ENCODE data around the gene FAM20C.
"Not testable (repeated sequence)": the region's sequence is repeated elsewhere in the genome, so short reads cannot be mapped to it uniquely, and the experiment has no call there.

The FAM20C gene

DNA sequence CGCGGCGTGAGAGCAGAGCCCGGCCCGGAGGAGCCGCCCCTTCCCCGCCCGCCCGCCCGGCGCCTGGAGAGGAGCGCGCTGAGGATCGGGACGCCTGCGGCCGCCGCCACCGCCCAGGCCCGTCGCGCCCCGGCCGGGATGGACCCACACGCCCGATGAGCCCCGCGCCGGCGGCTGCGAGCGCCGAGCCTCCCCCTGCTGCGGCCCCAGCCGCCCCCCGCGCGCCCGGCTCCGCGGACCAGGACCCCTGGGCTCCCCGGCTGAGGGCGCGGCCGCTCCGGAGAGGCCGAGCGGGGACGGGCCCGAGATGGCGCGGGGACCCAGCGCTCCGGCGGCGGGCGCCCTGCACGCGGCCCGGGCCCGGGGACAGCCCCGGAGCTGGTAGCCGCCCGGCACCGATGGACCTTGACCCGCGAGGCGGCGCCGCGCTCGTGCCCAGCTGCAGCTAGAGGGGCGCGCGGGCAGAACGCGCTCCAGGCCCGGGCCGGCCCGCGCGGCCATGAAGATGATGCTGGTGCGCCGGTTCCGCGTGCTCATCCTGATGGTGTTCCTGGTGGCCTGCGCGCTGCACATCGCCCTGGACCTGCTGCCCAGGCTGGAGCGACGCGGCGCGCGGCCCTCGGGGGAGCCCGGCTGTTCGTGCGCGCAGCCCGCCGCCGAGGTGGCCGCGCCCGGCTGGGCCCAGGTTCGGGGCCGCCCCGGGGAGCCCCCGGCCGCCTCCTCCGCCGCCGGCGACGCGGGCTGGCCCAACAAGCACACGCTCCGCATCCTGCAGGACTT, 520 bp downstream of the FAM20C start:
- DNase-seq (ENCODE audit: low read depth) = no peak

DNA sequence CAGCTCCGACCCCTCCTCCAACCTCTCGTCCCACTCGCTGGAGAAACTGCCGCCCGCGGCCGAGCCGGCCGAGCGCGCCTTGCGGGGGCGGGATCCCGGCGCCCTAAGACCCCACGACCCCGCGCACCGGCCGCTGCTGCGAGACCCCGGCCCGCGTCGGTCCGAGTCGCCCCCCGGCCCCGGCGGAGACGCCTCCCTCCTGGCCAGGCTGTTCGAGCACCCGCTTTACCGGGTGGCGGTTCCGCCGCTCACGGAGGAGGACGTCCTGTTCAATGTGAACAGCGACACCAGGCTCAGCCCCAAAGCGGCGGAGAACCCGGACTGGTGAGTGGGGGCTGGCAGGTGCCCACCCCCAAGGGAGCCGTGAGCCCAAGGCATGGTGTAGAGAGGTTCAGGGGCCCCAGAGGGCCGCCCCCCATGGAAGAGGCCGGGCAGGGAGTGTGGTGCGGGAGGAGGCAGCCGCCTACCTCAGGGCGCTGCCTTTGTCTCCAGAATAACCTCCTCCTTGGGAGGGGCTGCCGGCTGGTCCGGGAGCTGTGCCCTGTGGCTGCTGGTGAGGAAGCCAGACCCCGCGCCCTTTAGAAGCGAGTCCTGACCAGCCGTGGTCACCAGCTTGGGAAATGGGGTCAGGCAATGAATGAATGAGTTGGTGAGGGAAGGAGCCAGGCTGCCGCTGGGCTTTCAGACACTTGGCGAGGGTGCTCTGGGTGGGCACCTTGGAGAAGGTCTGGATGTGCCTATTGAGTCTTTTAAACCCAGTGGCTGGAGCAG, 1.3 kb downstream of the FAM20C start:
- no peak for DNase-seq (ENCODE audit: low read depth)

DNA sequence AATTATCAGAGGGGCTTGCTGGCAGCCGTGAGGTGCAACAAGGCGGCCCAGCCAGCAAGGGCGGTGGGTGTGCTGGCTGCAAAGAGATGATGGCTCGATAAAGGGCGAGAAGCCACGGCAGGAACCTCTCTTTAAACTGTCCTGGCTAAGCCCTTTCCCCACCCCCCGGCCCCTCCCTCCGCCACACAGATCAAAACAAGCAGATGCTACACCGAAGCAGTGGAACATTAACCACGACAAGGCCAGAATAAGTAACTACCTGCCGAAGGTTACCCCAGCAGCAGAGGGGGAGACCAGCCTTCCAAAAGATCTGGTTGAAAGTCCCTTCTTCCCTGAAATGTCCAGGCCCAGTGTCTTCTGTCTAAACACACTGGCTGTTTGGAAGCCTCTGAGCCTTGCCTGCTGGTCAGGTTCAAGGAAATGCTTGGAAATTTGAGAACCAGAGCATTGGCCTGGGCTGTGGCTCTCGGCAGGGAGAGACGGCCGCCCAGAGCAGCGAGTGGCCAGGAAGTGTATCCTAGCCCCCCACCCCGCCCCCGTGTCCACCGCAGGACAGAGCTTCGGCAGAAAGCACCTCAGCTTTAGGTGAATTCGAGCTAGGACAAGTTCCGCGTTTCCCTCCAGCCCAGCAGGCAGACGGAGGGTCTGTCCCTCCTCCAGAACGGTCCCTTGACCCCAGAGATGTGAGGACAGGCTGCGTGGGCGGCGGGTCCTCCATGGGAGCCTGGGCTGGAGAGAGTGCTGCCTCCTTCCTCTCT, 2.1 kb downstream of the FAM20C start:
- DNase-seq (ENCODE audit: low read depth) = no peak

- DNase-seq (ENCODE audit: low read depth) = no peak
Observed at GRCh38 chr7:195010-195829, 2.8 kb downstream of the FAM20C start.

DNA sequence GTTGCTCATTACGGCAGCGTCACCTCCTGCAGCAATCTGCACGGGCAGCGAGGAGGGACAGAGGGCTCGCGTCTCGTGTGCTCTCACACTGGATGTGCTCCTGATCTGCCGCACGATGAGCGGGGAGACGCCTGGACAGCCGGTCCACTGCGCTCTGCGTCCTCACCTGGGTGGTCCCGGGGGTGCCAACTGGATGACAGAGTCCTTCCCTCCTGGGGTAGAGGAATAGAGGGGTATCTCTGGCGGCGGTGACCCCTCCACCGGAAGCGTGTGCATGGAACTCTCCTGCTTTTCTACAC, 3.4 kb downstream of the FAM20C start:
- DNase-seq (ENCODE audit: low read depth) = no peak

GRCh38 chr7:196283-196682, 3.9 kb downstream of the FAM20C start:
- no peak for DNase-seq (ENCODE audit: low read depth)

DNA sequence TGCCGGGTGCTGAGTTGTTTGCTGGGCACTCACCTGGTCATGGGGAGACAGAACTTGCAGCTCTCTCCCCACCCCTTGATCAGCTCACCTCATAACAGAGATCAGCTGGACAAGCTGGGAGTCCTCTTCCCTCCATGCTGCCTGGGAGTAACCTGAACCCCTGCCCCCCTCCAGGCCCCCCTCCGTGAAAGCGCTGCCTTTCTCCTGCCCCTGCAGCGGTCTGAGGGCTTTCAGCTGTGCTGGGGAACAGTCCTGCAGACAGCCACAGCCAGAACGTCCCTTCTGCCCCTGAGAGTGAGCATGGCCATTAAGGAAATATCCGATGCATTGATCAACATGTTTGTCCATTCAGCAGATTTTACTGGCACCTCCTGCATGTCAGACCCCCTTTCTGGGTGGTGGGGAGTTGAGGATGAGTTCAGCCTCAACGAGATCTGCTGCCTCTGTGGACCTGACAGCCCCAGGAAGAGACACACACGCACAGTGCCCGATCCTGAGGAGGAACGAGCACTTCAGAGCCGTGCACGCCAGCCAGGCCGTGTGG, 4.5 kb downstream of the FAM20C start:
- DNase-seq (ENCODE audit: low read depth) = no peak

- DNase-seq (ENCODE audit: low read depth) = no peak
Observed at GRCh38 chr7:197413-198335, 5.3 kb downstream of the FAM20C start.

DNA sequence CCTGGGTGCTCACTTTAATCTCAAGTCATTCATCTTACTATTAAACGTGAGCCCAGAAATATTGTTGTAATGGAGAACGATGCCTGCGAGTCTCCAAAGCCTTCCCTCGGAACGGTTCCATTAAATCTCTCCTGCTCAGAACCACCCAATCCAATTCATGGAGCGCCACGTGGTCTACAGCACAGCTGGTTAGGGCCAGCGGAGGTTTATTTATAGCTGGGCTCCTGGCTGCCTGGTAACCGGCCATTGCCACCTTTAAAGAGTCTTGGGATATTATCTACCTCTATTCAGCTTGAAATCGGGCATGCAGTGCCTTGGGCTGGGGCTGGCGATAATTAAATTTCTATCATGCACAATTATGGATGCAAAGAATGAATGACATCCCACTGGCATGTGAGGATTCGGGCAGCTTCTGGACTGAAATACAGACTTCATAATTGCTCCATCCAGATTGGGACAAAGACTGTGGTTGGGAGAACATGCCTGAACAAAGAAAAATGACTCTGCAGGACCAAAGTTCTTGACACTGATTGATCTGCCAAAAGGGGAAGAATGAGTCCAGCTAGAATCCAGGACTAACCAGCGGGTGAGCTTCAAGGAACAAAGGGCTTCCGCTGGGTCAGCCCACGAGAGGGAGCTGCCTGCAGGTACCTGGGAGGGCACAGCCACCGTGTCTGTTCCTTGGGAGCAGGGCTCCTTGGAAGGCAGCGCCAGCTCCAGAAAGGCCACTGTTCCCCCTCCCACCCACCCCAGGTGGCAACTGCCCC, 7.3 kb downstream of the FAM20C start:
- DNase-seq (ENCODE audit: low read depth) = no peak

DNA sequence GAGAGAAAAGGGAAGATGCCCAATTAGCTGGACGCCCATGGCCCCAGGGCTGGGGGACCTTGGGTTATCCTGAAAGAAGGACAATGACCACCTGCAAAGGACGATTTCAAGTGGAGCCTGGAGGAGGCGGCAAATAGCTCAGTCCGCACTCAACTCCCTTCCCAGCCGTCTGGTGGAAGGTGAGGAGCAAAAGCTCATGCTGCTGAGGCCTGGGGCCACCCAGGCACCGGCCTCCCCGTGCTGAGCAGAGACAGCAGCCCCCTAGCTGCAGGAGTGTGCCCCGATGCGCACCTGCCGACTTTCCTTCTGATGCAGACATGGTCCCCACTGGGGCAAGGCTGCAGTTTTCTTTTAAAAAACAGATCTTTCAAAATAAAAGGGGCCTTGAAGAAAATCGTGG, 7.9 kb downstream of the FAM20C start:
- DNase-seq (ENCODE audit: low read depth) = no peak

GRCh38 chr7:200704-201103, 8.3 kb downstream of the FAM20C start:
- no peak for DNase-seq (ENCODE audit: low read depth)

DNA sequence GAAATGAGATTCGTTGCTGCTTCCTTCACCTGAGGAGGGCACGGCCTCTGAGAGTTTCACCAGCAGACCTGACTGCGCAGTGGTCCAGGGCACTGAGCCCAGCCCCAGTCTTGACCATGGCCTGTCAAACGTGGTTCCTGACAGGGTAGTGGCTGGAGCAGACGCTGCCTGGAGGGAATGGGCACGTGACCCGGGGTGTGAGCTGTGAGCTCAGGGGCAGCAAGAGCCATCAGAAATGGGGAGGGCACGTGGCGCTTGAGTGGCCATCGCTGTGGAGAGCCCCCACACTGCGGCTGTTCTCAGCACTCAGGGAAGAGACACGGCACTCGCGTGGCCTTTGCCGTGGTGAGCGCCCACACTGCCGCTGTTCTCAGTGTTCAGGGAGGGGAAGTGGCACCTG, 12.0 kb downstream of the FAM20C start:
- DNase-seq (ENCODE audit: low read depth) = no peak

GRCh38 chr7:205115-206010, 13.0 kb downstream of the FAM20C start:
- DNase-seq (ENCODE audit: low read depth) = no peak

DNA sequence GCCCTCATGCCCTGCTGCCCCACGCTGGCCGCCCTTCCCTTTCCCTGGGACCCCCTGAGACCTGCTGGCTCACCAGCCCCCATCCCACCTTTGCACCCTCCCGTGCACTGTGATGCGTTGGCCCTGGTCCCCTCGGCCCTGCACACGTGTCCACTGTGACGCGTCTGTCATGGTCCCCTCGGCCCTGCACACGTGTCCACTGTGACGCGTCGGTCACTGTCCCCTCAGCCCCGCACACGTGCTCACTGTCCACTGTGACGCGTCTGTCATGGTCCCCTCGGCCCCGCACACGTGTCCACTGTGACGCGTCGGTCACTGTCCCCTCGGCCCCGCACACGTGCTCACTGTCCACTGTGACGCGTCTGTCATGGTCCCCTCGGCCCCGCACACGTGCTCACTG, 14.0 kb downstream of the FAM20C start:
- DNase-seq (ENCODE audit: low read depth) = not testable (repeated sequence)

- no peak for DNase-seq (ENCODE audit: low read depth)
Observed at GRCh38 chr7:207418-208129, 15.2 kb downstream of the FAM20C start.

DNA sequence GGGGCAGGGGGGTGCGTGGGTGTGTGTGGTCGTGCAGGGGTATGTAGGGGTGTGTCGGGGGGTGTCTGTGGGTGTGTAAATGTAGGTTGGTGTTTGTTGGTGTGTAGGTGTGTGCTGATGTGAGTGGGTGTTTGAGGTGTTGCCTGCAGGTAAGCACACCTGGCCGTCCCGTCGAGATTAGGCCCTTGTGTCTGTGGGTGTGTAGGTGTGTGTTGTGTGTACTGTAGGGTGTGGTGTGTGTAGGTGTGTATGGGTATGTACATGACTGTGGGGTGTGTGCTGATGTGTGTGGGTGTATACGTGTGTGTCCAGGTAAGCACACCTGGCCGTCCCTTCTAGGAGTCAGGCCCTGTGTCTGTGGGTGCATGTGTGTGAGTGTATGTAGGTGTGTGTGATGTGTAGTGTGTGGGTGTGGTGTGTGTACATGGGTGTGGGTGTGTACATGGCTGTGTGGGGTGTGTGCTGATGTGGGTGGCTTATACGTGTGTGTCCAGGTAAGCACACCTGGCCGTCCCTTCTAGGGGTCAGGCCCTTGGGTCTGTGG, 15.8 kb downstream of the FAM20C start:
- DNase-seq (ENCODE audit: low read depth) = no peak

DNA sequence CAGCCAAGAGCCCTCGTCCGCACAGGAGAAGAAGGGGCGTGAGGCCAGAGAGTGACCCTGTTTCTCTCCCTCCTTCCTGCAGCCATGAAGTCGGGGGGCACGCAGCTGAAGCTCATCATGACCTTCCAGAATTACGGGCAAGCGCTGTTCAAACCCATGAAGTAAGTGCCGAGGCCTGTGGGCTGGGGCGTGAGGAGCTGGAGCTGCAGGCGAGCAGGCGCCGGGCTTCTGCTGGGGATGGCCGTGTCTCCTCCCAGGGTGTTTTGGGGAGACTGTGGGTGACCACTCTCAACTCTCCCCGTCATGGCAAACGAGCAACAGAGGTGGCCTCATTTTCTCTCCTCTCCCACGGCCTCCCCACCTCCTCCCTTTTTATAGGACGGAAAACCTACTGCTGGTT, 16.4 kb downstream of the FAM20C start:
- no peak for DNase-seq (ENCODE audit: low read depth)

DNA sequence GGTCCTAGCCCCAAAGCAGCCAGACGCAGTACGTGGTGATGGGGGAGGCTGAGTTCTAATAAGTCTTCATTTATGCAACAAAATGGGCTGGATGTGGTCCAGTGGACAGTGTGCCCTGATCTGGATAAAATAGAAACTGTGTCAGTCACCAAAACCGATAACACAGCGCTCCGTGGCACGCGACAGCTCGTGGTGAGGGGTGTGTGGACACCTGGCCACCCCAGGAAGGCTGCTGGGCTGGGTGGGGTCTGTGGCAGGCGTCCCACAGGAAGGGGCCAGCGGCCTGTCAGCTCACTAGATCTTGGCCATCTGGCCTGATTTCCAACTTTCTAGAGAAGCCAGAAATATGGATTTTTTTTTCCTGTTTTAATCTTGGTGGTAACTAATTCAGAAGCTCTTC, 17.0 kb downstream of the FAM20C start:
- no peak for DNase-seq (ENCODE audit: low read depth)
